Fibroblast of lung (primary cell): ENCODE measurements around the gene MRPL46.

Source experiments
- CTCF ChIP-seq, 2 donors: IDR thresholded peaks in 1 of 2; conservative IDR thresholded peaks in 1 of 2; 1 replicate in 1 of 2; 2 replicates in 1 of 2; pipeline ENCODE4 v1.5.1; 2011 to 2012; ENCODE audit warnings: low read length in 2 of 2, control low read depth in 1 of 2, inconsistent platforms in 1 of 2, low read depth in 1 of 2, mild to moderate bottlenecking in 1 of 2
- EZH2 ChIP-seq: IDR thresholded peaks from 2 replicates; pipeline ENCODE4 v1.5.1; 2012; ENCODE audit warnings: low read length, control low read depth, mild to moderate bottlenecking; ENCODE audit errors: missing control alignments

GRCh38 chr15:88477126-88477525 lies 9.9 kb upstream of the MRPL46 start:
- no peak for TF ChIP-seq CTCF (conservative IDR thresholded peaks at IDR 0.05 in 1 of 2, IDR thresholded peaks at IDR 0.05 in 1 of 2; ENCODE audit: low read depth in 1 of 2, low read length in 2 of 2)
- TF ChIP-seq EZH2 = no peak
